Coronary artery (tissue), 2 donors: ENCODE results near the gene SCO1.

Source experiments
- DNase-seq: peaks from one replicate; pipeline ENCODE4 v3.0.0-alpha.2; 2017; ENCODE audit warnings: low spot score
- H3K27ac ChIP-seq, 2 donors: fragments of 200-600 bp; sonication (generic); one replicate each; pipeline ENCODE4 v1.5.1; 2016 to 2019
- H3K4me3 ChIP-seq: fragments of 200-600 bp; sonication (generic); 2 replicates; pipeline ENCODE4 v1.5.1; 2016; ENCODE audit warnings: mild to moderate bottlenecking, moderate library complexity
- TF ChIP-seq, protein P1 (sequence below): fragments of 200-600 bp; sonication (generic); IDR thresholded peaks from one replicate; pipeline ENCODE4 v1.5.1; 2019; ENCODE audit warnings: antibody characterized with exemption

Gene SCO1

DNA sequence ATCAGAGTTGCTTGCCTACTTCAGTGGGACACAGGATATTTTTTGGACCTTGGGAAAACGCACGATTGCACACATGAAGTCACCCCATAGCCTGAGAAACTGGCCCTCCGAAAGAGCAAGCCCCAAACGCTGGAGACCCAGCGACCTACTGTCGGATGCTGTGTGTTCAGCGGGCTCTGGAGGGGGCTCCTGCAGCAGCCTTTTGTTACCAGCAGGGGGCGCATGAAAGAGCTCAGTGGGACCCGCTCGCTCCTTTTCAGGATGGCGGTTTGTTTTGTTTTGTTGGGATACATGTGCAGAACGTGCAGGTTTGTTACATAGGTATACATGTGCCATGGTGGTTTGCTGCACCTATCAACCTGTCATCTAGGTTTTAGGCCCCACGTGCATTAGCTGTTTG is 68.6 kb downstream of the SCO1 start:
- H3K4me3 ChIP-seq = no peak overlapping the region
- DNase-seq = no peak
- no peak overlapping the region for H3K27ac ChIP-seq
- TF ChIP-seq, protein P1, sequence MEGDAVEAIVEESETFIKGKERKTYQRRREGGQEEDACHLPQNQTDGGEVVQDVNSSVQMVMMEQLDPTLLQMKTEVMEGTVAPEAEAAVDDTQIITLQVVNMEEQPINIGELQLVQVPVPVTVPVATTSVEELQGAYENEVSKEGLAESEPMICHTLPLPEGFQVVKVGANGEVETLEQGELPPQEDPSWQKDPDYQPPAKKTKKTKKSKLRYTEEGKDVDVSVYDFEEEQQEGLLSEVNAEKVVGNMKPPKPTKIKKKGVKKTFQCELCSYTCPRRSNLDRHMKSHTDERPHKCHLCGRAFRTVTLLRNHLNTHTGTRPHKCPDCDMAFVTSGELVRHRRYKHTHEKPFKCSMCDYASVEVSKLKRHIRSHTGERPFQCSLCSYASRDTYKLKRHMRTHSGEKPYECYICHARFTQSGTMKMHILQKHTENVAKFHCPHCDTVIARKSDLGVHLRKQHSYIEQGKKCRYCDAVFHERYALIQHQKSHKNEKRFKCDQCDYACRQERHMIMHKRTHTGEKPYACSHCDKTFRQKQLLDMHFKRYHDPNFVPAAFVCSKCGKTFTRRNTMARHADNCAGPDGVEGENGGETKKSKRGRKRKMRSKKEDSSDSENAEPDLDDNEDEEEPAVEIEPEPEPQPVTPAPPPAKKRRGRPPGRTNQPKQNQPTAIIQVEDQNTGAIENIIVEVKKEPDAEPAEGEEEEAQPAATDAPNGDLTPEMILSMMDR = no peak

DNA sequence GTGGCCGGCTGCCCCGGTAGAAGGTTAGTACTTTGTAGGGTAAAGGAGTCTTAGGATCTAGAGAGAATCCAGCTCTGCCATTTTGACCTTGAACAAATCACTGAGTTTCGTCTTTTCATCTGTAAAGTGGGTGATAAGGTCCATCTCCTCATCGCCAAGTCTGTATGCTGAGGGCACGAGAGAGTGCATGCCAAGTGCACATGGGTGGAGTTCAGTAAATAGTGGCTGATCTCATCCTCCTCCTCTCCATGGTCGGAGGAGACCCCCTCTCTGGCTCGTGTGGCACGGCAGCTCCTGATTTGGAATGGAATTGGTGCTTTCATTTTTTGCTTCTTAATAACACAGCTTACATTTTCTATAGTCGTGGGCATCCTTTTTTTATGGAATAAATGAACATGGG is 70.9 kb downstream of the SCO1 start:
- TF ChIP-seq, protein P1 = no peak
- no peak for DNase-seq

DNA sequence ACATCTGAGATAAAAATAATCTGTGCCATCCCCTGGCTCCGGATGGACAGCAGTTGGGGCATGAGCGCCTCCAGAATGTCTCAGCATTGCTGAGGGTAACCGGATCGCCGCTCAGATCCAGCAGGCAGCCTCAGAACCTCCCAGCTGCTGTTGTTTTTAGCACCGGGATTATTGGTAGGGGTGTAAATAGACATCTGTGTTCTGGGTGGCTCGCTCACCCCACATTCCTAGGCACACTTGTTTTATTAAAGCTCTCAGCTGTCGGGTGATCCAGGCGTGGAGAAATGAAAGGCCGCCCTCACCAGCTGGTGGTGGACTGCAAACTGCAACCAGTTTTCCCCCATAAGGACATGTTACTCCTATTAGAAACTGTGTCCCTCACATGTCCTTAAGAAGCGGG is 72.4 kb downstream of the SCO1 start:
- TF ChIP-seq, protein P1 = no peak
- no peak for DNase-seq
- no peak overlapping the region for H3K4me3 ChIP-seq
- H3K27ac ChIP-seq = no peak overlapping the region

More for the DNA sequence above, 70.9 kb downstream of the SCO1 start:
- H3K4me3 ChIP-seq = no peak overlapping the region
- no peak overlapping the region for H3K27ac ChIP-seq

DNA sequence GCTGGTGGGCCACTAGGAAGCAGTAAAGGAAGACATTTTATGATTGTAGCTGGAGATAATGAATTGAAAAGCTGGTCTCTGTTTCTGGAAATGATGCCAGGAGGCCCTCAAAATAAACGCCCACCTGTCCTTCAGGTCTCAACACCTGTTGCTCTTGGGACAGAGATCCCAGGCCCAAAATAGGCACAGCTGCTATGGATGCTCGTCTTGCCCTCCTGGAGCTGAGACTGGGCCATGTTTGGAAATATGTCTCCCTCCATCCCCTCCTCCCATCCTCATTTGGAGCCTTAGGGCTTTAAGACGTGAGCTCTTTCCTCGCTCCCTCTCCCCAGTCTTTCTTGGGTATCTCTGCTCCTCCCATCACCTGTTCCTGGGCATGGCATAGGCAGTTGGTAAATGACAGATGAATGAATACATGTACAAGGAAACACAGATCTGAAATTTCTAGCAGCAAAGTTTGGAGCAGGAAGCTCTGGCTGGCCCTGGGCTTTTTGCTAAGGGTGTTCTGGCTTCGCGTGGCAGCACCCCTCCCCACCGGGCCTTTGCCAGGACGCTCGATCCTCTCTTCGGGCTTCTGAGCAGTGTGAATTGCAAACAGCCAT is 73.5 kb downstream of the SCO1 start:
- TF ChIP-seq, protein P1 = no peak
- Histone ChIP-seq H3K4me3 (no peak overlapping the region), H3K27ac (no peak overlapping the region)
- no peak for DNase-seq

DNA sequence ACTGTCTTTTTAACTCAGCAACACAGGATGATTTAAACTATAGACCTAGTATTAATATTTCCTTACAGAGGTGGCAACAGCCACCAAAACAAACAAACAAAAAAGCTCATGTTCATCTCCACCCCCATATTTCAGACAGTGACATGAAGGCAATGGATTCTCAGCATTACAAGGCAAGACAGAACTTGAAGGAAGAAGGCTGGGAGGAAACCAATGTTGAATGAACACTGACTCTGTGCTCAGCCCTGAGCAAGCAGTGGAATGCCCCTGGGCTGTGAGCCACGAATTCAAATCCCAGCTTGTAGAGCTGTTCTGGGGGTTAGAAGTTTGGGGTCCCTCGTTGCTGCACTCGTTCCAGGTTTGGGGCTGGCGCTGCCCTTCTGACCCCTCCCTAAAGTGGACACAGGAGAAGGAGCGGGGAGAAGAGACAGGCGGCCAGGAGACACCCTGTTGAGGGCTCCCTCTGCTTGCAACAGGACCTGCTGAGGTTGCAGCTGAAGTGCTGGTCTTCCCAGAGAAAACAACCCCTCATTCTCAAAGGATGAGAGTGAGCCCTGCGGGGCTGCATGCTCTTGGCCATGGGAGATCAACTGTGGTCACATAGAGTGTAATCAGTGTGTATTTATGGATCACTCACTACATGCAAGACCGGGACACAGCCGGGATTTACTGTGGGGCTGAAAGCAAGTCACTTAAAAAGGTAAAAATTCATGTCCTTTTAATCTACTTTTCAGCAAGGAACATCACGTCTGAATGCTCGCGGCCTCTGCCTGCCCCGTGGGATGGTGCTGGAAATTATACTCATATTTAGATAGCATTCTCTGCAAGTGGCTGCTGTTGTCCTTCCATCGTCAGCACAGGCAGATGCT is 74.5 kb downstream of the SCO1 start:
- no peak overlapping the region for H3K4me3 ChIP-seq
- TF ChIP-seq, protein P1 = no peak
- no peak overlapping the region for H3K27ac ChIP-seq
- no peak for DNase-seq
